Lower leg skin (tissue), 4 donors: ENCODE measurements around the gene CRTC1. TPM values are rescaled to one million over a fixed set of nuclear protein-coding genes. Genes with fewer than 3 reads are reported as not detected.

ENCODE experiments used
- DNase-seq, 2 donors: peaks; one replicate each; pipeline ENCODE4 v3.0.0-alpha.2; 2019; ENCODE audit warnings: low spot score in 2 of 2
- H3K4me3 ChIP-seq: fragments of 200-600 bp; sonication (generic); 2 replicates; pipeline ENCODE4 v1.5.1; 2017; ENCODE audit warnings: mild to moderate bottlenecking, low read depth; ENCODE audit not compliant: poor library complexity, severe bottlenecking
- CTCF ChIP-seq, 3 donors: fragments of 450-650 bp; IDR thresholded peaks; one replicate each; pipeline ENCODE4 v1.5.1; 2016; ENCODE audit warnings: antibody characterized with exemption in 3 of 3, mild to moderate bottlenecking in 3 of 3, moderate library complexity in 2 of 3
- POLR2A ChIP-seq, 2 donors: fragments of 450-650 bp; IDR thresholded peaks; one replicate each; pipeline ENCODE4 v1.6.1; 2016 to 2017; ENCODE audit warnings: antibody characterized with exemption in 2 of 2, mild to moderate bottlenecking in 1 of 2, moderate library complexity in 1 of 2
- WGBS, 2 donors: methylation state at CpG; one replicate each; pipeline ENCODE4 v1.1.5; 2018; 5-methylcytosine and 5-hydroxymethylcytosine counted together
- intact Hi-C: fragments of 100-400 bp; cut with DNase I; formaldehyde crosslinking; loops from one replicate; pipeline ENCODE4 v1.15.0; 2023; ENCODE audit warnings: low total_unique reads
- total RNA-seq, 4 donors: library from RNA; depleted of rRNA; stranded (reverse); fragments of >200 nt; gene quantifications; one replicate each; pipeline ENCODE4 v1.1.0, GENCODE V29; 2016

The CRTC1 gene
- total RNA-seq, 4 donors from 2014 or later, result 2.1 to 5.5 (median 4.2) TPM

DNA sequence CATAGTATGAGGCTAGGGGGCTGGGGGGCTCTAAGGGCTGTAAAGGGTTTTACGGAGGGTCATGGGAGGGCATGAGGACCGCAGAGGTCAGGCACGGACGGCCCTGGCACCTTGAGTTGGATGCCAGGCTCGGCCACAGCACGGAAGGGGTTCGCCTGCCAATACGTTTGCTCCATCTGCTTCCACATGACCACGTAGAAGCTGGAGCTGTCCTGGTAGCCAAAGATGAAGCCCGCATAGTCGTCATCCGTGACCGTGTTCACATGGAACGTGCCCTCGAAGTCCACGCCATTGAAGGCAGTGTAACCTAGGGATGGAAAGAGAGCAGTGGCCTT is 101.3 kb downstream of the CRTC1 start:
- intact Hi-C loops, result no loop called here
- no peak overlapping the region for H3K4me3 ChIP-seq
- 73 to 81% methylated on average over 11 to 16 of the region's 16 CpGs for WGBS, 2 donors
- TF ChIP-seq POLR2A (IDR thresholded peaks at IDR 0.05), result no peak
- no peak for TF ChIP-seq CTCF (IDR thresholded peaks at IDR 0.05)
- DNase-seq, result no peak

GRCh38 chr19:18785179-18786124 is 102.0 kb downstream of the CRTC1 start:
- DNase-seq, result peak; percentile 60 to 95
- intact Hi-C loops, result no loop called here
- H3K4me3 ChIP-seq, result no peak overlapping the region
- 12 to 14% methylated on average over 45 to 46 of the region's 65 CpGs for WGBS, 2 donors
- no peak for TF ChIP-seq CTCF (IDR thresholded peaks at IDR 0.05)
- no peak for TF ChIP-seq POLR2A (IDR thresholded peaks at IDR 0.05)

DNA sequence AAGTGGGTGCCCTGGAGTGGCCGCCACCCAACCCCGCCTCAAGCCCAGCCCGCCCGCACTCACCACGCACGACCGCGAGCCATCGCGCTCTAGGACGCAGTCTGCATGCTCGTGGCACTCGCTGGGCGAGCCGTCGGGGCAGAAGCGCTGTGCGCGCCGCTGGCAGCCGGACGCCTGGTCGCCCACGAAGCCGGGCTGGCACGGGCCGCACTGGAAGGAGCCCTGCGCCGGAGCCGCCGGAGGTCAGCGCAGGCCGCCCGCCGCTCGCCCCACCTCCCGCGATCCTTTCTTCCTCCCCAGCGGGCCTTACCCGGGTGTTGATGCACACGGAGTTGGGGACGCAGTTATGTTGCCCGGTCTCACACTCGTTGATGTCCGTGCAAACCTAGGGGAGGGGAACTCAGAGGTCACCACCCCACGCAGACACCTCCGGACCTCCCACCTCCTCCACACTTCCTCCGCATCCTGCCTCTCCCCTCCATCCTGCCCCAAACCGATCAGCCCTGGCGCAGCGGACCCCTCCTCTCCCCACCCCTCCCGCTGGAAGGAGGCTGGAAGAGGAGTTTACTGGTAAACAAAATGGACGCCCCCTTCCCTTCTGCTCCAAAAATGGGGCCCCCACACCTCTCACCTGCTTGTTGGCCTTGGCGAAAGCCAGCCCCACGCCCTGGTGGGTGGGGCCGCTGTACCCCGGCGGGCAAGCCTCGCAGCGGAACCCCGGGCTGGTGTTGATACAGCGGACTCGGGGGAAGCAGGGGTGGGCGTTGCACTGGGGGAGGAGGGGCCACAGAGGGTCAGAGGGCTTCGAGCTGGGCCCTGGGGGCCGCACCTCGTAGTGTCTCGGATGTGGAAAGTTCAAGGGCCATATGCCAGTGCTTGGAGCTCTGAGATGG is 105.3 kb downstream of the CRTC1 start:
- WGBS, 2 donors, result 4 to 5% methylated on average over 35 to 43 of the region's 68 CpGs
- intact Hi-C loops, result no loop called here
- H3K4me3 ChIP-seq, result no peak overlapping the region

DNA sequence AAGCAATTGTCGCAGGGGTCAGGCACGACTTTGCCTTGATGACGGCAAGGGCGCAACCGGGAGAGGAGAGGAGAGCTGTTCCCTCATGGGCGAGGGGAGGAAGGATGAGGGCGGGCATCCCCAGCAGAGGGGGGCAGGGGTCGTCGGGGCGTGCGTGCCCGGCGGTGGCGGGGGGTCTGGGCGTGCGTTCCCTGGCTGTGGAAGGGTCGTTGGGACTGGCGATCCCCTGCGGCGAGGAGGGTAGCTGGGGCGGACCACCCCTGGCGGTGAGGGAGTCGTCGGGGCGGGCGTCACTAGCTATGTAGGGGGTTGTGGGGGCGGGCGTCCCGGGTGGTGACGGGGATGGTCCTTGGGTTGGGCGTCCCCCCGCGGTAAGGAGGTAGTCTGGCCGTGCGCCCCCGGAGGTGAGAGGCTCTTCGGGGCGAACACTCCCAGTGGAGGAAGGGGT is 106.0 kb downstream of the CRTC1 start:
- 2 to 4% methylated on average over 22 to 28 of the region's 38 CpGs for WGBS, 2 donors
- no peak for DNase-seq
- intact Hi-C loops, result no loop called here
- TF ChIP-seq CTCF (IDR thresholded peaks at IDR 0.05), result no peak
- TF ChIP-seq POLR2A (IDR thresholded peaks at IDR 0.05), result no peak
- H3K4me3 ChIP-seq, result no peak overlapping the region

More for the DNA sequence above, 105.3 kb downstream of the CRTC1 start:
- DNase-seq, result no peak
- no peak for TF ChIP-seq POLR2A (IDR thresholded peaks at IDR 0.05)
- TF ChIP-seq CTCF (IDR thresholded peaks at IDR 0.05), result no peak

DNA sequence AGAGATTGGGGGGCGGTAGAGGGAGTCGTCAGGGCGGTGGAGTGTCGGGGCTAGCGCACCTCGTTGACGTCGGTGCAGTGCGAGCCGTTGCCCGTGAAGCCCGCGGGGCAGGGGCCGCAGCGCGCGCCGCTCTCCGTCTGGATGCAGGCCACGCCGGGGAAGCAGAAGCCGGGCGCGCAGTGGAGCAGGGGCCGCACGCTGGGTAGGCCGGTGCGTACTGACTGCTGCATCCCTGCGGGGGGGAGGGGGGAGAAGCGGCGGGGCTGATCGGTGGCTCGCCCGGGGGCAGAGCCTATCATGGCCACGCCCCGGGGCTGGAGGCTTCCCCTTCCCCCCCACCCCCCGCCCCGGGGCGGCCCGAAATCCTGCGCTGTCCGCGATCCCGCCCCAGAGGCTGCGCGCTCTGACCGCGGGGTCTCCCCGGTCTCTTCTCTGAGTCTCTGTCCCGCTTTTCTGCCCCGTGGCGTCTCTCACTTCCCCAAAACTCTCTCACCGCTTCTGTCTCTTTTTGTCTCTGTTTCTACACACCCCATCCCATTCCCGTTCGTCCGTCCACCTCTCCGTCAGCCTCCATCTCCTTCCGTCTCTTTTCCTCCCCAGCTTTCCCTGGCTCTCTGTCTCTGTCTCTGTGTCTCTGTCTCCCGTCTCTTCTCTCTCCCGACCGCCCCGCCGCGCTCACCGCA is 106.5 kb downstream of the CRTC1 start:
- intact Hi-C loops, result no loop called here
- no peak overlapping the region for H3K4me3 ChIP-seq
- TF ChIP-seq CTCF (IDR thresholded peaks at IDR 0.05) (no peak), POLR2A (IDR thresholded peaks at IDR 0.05) (no peak)
- WGBS, 2 donors, result 1 to 2% methylated on average over 48 to 58 of the region's 65 CpGs
- DNase-seq, result no peak
